GM18508 (cell line): ENCODE measurements around the gene OTOG.
"Not testable (repeated sequence)": the region's sequence is repeated elsewhere in the genome, so short reads cannot be mapped to it uniquely, and the experiment has no call there.

Experiments
- ATAC-seq: cut with Tn5 transposase; IDR thresholded peaks from one replicate; pipeline ENCODE4 v1.9.1; 2021; ENCODE audit warnings: moderate number of reproducible peaks; ENCODE audit not compliant: insufficient read depth, unreplicated experiment

Gene OTOG

DNA sequence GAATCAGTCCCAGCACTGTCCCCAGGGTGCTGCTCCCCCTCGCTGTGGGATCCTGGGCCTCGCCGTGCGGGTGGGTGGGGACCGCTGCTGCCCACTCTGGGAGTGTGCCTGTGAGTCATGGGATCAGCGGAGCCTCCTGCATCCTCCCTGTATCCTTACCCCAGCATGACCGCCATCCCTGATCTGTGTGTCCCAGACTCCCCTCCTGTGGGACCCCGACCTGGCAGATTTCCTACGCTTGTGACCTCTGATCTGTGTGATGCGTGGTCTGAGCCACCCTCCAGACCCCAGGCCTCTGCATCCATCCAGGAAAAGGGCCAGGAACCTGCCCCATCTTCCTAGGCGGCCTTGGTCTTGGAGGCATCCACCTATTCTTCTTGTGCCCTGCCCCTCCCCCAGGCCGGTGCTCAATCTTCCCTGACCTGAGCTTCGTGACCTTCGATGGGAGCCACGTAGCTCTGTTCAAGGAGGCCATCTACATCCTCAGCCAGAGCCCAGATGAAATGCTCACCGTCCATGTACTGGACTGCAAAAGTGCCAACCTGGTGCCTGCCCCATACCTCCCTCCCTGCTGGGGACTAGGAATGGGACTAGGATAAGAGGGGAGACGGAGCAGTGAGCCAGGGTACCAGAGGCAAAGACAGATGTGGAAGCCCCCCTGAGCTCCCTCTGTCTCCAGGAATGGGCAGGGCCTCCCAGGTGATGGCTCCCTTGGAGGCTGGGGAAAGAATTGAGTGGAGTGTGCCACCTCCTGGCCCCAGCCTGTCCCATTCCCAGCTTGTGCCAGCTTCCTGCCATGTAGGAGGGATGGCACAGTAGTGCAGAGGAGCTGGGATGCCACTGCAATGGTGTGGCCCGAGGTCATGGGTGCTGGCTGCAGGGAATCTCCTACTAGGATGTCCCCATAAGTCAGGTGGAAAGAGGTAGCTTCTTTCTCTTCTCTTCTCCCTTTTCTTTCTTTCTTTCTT is 65.4 kb downstream of the OTOG start:
- no peak for ATAC-seq

DNA sequence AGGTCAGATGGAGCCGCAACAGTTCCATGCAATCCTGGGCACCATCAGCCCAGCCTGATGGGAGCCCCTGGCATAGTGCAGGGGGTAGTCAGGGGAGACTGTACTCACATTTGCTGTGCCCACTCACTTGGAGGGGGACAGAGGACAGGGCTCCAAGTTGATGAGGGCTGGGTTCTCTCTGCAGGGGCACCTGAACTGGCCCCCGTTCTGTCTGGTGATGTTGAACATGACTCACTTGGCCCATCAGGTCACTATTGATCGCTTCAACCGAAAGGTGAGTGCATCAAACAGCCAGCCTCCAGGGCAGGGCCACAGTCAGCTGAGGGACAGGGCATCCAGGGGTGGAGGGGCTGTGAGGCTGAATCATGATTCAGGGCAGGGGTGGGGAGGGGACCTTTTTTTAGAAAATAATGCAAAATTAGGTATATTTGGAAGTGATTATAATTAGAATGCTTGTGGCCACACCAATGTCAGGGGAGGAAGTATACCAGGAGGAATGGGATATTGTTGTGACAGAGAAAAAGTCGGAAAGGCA is 66.4 kb downstream of the OTOG start:
- ATAC-seq, result no peak

DNA sequence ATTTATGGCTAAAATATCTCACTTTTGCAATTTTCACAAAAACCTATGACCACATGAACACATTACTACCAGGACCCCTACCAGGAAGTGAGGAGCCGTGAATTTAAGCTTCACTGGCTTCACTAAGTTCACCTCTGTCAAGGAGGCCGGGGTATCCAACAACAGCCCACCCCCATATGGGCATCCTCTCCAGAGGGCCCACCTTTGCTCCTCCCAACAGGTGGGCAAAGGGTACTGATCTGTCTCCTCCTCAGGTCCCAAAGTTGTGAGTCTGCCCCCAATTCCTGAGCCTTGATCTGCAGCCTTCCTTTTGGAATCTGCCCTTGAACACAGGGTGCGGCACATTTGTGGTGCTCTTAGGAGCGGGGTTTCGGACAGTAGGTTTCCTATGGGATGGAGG is 66.9 kb downstream of the OTOG start:
- no peak for ATAC-seq

DNA sequence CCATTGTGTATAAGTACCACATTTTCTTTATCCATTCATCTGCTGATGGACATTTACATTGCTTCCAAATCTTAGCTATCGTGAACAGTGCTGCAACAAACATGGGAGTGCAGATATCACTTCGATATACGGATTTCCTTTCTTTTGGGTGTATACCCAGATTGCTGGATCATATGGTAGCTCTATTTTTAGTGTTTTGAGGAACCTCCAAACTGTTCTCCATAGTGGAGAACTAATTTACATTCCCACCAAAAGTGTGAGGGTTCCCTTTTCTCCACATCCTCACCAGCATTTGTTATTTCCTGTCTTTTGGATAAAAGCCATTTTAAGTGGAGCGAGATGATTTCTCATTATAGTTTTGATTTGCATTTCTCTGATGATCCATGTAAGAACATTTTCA is 75.7 kb downstream of the OTOG start:
- ATAC-seq, result not testable (repeated sequence)

DNA sequence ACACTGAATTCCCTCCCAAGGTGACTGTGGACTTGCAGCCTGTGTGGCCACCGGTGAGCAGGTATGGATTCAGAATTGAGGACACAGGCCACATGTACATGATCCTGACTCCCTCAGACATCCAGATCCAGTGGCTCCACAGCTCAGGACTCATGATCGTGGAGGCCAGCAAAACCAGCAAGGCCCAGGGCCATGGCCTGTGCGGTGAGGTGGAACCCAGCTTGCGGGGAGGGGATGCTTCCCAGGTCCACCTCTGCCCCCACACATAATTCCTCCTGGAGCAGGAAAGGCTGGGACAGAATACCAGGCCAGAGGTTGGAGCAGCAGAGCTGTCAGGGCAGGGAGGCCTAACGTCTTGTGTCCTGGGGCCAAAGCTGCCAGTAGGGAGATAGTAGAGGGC is 82.1 kb downstream of the OTOG start:
- ATAC-seq, result no peak

DNA sequence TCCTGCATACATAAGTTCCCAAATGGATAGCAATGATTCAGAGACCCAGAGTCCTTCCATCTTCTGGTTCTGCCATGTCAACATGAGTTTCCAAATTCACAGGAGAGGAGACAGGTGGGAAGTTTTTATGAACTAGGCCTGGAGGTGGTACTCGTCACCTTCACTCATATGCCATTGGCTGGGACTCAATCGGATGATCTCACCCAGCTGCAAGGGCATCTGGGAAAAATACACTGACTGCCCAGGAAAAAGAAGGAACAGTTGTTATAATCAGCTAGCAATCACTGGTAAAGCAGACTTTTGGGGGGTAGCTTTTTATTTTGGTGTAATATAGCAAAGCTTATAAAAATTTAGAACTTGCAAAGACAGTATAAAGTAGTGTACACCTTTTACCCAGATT is 83.9 kb downstream of the OTOG start:
- ATAC-seq, result no peak

DNA sequence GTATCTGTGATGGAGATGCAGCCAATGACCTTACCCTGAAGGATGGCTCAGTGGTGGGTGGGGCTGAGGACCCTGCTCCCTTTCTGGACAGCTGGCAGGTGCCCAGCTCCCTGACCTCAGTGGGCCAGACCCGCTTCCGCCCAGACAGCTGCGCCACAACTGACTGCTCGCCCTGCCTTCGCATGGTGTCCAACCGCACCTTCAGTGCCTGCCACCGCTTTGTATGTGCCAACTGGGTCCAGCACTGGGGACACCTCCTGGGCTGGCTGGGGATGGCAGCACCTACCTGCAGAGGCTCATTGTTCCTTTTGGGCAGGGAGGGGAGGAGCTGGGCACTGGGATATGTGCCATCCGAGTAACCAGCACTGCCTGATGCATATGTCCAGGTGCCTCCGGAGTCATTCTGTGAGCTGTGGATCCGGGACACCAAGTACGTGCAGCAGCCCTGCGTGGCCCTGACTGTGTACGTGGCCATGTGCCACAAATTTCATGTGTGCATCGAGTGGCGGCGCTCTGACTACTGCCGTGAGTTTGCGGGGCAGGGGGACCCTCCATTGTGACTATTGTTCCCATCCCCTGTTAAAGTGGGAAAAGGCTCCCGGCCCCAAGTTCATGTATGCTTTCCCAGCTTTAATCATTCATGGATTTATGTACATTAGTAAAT is 84.8 kb downstream of the OTOG start:
- no peak for ATAC-seq

DNA sequence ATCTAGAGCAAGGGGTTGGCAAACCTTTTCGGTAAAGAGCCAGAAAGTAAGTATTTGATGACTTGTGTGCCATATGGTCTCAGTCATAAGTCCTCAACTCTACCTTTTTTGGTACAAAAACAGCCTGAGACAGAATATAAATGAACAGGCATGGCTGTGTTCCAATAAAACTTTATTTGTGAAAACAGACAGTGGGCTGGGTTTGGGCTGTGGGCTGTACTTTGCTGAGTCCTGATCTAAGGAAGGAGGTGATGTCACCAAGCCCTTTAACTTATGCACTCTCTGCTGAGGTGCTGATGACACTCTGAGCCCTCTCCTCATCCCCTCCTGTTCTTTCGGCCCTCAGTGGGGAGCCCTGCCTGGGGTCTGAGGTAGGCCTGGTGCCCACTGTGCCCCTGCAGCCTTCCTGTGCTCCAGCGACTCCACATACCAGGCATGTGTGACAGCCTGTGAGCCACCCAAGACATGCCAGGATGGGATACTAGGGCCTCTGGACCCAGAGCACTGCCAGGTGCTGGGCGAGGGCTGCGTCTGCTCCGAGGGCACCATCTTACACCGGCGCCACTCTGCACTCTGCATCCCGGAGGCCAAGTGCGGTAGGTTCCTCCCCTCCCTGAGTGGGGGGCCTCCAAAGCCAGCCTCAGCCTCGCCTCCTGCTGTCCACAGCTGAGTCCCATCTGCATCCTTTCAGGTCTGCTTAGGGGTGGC is 86.4 kb downstream of the OTOG start:
- no peak for ATAC-seq

DNA sequence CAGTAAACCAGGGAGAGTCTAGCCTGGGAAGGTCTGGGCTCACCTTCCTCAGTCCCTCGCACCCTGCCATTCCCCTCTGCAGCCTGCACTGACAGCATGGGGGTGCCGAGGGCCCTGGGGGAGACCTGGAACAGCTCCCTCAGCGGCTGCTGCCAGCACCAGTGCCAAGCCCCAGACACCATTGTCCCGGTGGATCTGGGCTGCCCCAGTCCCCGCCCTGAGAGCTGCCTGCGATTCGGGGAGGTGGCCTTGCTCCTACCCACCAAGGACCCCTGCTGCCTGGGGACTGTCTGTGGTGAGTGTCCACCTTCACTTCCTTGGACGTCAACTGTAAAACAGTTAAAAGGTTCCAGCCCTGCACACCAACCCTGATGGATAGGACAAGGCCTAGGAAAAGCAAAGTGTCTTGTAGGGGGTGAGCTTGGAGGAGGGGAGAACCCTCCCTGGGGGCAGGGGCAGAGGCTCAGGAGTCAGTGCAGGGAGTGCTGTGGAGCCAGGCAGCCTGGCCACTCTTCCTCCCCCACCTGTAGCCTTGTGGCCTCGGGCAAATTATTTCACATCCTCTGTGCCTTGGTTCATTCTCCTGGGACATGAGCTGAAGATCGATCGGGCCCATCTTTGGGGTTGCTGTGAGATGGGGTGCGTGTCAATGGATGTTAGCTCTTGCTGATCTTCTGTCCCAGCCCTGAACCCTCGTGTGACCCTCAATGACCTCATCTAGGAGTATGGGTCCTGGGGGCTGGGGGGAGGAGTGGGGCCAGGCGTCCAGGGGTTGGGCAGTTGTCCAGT is 87.1 kb downstream of the OTOG start:
- no peak for ATAC-seq

DNA sequence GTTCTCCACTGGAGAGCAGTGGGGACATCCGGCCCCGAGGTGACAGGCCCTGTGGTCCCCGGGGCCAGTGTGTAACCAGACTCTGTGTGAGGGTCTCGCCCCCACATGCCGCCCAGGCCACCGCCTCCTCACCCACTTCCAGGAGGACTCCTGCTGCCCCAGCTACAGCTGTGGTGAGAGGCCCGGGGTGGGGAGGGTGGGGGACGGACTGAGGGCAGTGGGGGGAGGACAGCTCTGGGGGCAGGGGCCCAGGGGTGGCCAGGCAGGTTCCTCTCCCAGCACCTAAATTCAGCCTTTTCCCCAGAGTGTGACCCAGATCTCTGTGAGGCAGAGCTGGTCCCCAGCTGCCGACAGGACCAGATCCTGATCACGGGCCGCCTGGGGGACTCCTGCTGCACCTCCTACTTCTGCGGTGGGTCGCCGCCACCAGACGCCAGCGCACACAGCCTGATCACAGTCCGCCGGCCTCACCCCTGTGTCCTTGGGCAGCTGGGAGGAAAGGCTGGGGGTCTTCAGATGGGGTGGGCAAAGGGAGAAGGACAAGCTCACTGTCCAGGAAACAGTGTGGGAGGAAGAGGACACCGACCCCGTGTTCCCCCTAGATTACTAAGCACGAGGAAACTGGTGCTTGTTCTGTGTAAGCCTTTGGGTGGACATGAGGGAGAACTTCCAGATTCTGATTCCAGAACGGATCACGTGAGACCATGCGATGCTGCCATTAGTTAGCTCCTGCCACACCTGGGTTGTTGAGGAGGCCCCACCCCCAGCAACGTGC is 87.9 kb downstream of the OTOG start:
- no peak for ATAC-seq

DNA sequence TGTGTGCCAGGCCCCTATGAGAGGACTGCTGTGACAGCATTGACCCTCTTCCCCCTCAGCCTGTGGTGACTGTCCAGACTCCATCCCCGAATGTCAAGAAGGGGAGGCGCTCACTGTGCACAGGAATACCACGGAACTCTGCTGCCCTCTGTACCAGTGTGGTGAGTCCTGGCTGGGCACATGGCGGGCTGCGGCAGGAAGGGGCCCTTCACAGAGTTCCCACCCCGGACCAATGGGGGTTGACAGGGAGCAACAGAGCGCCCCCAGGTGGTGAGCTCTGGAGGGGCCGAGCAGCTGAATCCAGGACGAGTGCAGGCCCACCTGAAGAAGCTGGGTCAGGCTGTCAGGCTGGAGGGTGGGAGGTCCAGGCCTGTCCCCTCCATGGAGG is 88.5 kb downstream of the OTOG start:
- ATAC-seq, result no peak

DNA sequence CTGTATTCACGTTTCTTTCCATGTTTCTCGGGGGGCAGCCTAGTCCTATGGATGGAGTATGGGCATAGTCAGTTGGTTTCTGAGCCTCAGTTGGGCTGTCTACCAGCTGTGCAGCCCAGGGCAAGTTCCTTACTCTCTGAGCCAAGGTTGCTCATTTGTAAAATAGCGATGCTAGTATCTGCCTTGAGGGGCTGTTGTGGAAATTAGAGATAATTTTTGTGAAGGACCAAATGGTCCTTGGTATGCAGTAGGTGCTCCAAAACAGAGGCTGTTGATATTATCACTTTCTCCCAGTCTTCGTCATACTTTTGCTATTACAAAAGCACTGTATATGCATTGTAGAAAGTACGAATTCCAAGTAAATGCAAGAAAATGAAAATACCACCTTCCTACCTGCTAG is 89.7 kb downstream of the OTOG start:
- no peak for ATAC-seq

DNA sequence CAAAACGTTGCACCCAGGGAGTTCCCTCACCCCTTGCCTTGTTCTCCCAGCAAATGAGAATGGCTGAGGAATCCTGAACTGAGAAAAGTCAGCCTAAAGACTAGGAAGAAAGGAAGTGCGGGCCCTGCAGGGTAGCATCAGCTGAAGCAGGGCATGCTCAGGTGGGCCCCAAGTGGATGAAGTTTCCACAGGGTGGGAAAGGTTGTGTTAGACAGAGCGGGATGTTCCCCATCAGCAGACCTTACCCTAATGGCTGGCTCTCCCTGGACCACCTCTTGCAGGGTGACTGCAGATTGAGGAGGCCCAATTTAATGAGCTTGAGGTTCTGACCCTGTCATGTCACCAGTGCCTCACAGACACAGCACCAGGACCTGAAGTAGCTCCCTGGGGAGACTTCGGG is 90.8 kb downstream of the OTOG start:
- ATAC-seq, result no peak

DNA sequence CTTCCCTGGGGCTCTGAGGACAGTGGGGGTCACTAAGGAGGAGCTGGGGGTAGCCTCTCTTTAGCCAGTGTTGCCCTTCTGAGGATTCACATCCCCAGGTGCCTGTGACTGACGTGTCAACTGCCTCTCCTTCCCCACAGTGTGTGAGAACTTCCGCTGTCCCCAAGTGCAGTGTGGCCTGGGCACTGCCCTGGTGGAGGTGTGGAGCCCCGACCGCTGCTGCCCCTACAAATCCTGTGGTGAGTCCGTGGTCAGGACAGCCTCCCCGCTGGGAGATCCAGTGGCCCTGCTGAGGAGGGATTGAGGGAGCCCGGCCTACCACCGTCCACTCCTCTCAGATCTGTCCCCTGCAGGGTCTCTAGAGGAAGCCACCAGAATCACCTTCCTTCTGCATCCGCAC is 91.3 kb downstream of the OTOG start:
- ATAC-seq, result no peak

DNA sequence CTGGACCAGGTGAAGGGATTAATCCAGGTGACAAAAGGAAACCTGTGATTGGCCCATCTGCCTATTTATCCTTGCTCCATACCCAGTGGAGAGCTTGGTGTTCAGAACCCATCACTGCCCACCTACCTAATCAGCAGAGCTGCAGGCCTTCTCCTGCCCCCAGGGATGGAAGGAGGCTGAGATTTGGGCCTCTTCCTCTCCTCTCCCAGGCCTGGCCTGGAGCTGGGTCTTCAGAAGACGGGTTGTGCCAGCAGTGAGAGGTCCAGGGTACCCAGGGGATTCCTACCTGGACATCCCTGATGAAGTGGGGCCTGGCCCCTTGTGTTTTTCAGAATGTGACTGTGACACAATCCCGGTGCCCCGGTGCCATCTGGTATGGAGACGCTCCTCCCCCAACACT is 92.0 kb downstream of the OTOG start:
- ATAC-seq, result no peak

DNA sequence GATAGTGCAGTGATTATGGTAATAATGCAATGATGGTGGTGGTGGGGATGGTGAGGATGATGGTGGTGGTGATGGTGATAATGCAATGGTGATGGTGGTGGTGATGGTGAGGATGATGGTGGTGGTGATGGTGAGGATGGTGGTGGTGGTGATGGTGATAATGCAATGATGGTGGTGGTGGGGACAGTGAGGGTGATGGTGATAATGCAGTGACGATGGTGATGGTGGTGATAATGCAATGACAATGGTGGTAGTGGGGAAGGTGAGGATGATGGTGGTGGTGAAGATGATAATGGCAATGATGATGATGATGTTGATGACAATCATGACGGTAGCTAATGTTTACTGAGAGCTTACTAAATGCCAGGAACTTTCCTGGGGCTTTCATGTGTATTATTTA is 92.7 kb downstream of the OTOG start:
- ATAC-seq, result no peak

DNA sequence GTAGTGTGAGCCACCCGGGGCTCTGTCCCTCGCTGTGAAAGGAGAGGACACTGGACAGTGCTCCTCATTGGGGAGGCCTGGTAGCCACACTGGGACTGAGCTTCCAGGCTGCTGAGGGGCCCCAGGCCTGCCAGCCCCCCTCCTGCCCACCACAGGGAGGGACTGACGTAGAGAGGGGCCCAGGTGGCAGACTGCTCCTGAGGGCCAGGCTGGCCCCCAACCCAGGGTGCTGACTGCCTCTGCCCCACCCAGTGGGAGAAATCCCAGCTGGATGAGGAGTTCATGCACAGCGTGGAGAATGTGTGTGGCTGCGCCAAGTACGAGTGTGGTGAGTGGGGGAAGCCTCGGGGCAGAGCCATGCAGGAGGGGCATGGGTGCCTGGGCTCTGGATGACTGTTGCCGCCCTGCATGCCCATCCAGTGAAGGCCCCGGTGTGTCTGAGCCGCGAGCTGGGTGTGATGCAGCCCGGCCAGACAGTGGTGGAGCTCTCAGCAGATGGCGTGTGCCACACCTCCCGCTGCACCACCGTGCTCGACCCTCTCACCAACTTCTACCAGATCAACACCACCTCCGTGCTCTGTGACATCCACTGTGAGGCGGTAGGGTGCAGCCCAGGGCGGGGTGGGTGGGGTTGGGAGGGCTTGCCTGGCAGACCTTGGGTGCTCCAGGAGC is 93.6 kb downstream of the OTOG start:
- ATAC-seq, result no peak

DNA sequence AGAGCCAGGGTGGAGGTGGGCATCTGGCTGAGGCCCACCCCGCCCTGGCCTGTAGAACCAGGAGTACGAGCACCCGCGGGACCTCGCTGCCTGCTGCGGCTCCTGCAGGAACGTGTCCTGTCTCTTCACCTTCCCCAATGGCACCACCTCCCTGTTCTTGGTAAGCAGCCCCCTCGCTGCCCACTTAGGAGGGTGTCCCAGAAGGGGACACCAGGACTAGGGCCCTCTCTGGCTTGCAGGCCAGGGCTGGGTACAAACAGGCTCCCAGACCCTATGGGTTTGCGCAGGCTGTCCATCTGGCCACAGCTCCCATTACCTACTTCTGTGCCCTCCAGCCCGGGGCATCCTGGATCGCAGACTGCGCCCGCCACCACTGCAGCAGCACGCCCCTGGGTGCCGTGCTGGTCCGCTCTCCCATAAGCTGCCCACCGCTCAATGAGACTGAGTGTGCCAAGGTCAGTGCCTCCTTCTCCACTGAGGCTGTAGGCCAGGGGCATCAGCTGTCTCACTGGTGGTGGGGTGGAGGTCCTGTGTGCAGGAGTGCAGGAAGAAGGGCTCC is 94.8 kb downstream of the OTOG start:
- no peak for ATAC-seq

DNA sequence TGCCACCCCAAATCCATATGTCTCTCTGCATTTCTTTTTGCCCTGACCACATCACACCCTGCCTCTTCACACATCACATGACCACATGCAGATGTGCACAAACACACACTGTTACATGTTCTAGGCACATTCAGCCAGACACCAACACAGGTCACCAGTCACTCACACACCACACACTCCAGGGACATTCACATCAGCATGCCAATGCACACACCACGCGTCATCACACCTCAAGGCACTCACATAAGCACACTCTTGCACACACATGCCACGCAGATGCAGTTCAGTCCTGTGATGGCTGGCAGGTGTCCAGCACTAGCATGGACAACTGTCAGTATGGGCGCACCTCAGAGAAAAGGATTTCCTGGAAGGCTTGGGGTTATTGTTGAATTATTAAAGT is 95.3 kb downstream of the OTOG start:
- no peak for ATAC-seq
